Occipital lobe (tissue), 2 donors: ENCODE measurements around the gene DHTKD1. TPM values are rescaled to one million over a fixed set of nuclear protein-coding genes. Genes with fewer than 3 reads are reported as not detected.
"Not testable (repeated sequence)": the region's sequence is repeated elsewhere in the genome, so short reads cannot be mapped to it uniquely, and the experiment has no call there.

Experiments used
- DNase-seq: peaks from one replicate; lab custom pipeline; 2025; lab: John Stamatoyannopoulos, UW
- total RNA-seq: library from RNA; depleted of rRNA; stranded (reverse); fragments of >200 nt; gene quantifications from one replicate; pipeline ENCODE4 v1.2.3, GENCODE V29; 2014

The DHTKD1 gene
- total RNA-seq, 1 donor from 2014 or later = 65.4 TPM

DNA sequence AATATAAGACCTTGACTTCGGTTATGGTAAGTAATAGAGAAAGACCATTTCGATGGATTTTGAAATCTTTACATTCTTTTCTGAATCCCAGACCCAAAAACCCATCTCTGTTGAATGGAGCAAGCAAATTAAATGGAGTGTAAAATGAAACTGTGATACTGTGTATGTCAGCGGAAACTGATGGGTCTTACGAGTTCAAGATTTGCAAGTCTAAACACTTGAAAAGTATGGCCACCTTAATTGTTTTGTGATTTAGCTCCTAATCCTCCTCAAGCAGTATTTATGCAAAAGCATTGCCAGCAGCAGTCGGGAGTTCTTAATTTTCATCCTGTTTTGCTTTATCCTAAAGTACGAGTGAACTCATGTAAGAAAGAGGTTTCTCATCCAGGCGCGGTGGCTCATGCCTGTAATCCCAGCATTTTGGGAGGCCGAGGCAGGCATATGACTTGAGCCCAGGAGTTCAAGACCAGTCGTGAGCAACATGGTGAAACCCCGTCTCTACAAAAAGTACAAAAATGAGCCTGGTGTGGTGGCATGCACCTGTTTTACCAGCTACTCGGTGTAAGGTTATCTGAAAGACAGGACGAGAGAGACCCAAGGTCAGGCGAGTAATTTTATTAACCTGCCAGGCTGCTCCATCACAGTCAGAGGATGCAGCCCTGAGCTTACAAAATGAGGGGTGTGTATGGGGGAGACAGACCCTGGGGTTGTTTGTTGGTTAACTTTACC, 5.8 kb upstream of the DHTKD1 start:
- no peak for DNase-seq

- no peak for DNase-seq
Observed at GRCh38 chr10:12063483-12063818, 5.3 kb upstream of the DHTKD1 start.

- DNase-seq = no peak
Observed at GRCh38 chr10:12067336-12067735, 1.4 kb upstream of the DHTKD1 start.

DNA sequence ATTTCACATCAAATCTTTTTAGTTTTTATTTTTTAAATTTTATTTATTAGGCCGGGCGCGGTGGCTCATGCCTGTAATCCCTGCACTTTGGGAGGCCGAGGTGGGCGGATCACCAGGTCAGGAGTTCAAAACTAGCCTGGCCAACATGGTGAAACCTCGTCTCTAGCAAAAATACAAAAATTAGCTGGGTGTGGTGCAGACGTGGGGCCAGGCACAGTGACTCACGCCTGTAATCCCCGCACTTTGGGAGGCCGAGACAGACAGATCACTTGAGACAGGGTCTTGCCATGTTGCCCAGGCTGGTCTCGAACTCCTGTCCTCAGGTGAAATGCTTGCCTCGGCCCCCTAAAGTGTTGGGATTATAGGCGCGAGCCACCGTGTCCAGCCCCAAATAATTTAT, 2.7 kb downstream of the DHTKD1 start:
- DNase-seq = not testable (repeated sequence)

- no peak for DNase-seq
Observed at GRCh38 chr10:12073526-12073925, 4.8 kb downstream of the DHTKD1 start.

GRCh38 chr10:12077580-12078180, 8.9 kb downstream of the DHTKD1 start:
- no peak for DNase-seq

GRCh38 chr10:12081470-12081869, 12.7 kb downstream of the DHTKD1 start:
- DNase-seq = no peak

DNA sequence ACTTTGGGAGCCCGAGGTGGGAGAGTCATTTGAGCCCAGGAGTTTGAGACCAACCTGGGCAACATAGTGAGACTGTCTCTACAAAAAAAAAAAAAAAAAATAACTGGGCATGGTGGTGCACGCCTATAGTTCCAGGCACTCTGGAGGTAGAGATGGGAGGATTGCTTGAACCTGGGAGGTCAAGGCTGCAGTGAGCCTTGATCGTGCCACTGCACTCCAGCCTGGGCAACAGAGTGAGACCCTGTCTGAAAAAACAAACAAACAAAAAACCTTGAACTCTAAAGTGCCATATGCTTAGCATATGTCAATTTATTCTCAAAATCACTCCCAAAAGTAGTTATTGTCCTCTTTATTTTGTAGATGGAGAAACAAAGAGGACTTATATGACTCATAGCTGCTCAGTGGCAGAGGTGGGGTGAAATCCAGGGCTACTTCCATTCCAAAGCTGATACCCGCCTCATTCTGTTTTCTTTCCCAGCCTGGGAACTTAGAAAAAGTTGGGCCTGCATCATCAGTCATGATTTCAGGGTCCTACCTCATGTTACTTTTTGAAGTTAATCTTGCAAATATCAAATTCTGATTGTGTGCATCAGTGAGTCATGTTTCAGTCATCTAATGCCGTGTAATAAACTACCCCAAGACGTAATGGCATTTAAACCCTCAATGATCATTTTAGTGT, 13.3 kb downstream of the DHTKD1 start:
- DNase-seq = no peak

GRCh38 chr10:12088919-12089318, 20.2 kb downstream of the DHTKD1 start:
- no peak for DNase-seq

GRCh38 chr10:12091421-12091820, 22.7 kb downstream of the DHTKD1 start:
- DNase-seq = no peak

- not testable (repeated sequence) for DNase-seq
Observed at GRCh38 chr10:12097361-12097760, 28.6 kb downstream of the DHTKD1 start.

GRCh38 chr10:12097791-12098190, 29.0 kb downstream of the DHTKD1 start:
- DNase-seq = no peak

GRCh38 chr10:12098966-12099365, 30.2 kb downstream of the DHTKD1 start:
- no peak for DNase-seq

DNA sequence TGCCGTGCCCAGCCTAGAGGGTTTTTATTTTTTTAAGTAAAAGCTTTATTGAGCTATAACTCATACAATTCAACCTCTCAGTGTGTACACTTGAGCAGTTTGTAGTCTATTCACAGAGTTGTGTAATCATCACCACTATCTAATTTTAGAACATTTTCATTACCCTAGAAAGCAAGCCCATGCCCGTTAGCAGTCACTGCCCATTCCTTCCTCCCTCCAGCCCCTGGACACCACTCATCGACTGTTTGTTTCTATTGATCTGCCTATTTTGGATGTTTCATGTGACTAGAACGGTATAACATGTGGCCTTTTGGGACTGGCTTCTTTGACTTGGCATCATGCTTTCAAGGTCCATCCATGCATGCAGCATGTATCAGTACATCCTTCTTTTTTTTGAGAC, 35.0 kb downstream of the DHTKD1 start:
- no peak for DNase-seq

DNA sequence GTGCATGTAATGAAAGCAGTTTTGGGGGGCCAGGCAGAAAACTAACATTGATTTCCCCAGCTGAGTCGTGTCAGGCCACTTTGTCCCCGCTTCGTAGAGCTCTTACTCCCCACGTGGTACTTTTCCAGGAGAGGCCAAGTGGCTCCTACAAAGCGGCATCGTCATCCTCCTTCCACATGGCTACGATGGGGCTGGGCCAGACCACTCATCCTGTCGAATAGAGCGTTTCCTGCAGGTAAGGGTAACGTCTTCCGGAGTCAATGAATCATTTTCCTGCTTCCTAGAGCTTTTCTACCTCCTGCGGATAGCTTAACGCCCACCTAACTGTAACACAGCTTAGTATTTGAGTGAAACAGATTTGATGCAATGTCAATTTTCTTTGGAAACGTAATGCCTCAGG, 39.0 kb downstream of the DHTKD1 start:
- DNase-seq = no peak

- no peak for DNase-seq
Observed at GRCh38 chr10:12109286-12109685, 40.5 kb downstream of the DHTKD1 start.

GRCh38 chr10:12111528-12111927, 42.8 kb downstream of the DHTKD1 start:
- DNase-seq = no peak

- DNase-seq = no peak
Observed at GRCh38 chr10:12113627-12114026, 44.9 kb downstream of the DHTKD1 start.

DNA sequence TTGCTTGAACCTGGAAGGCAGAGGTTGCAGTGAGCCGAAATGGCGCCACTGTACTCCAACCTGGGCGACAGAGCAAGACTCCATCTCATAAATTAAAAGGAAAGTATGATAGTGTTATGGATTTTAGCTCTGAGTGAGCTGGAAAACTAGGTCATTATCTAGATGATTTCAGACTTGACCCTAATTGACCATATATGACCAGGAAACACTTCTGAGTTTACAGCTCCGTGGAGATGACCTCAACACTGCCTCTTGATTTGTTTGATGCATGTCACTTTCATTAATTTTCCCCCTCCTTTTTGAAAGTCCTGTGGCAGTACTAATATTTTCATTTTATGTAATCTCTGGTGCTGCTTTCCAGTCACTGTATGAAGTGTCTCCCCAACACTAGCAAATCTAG, 52.9 kb downstream of the DHTKD1 start:
- no peak for DNase-seq

DNA sequence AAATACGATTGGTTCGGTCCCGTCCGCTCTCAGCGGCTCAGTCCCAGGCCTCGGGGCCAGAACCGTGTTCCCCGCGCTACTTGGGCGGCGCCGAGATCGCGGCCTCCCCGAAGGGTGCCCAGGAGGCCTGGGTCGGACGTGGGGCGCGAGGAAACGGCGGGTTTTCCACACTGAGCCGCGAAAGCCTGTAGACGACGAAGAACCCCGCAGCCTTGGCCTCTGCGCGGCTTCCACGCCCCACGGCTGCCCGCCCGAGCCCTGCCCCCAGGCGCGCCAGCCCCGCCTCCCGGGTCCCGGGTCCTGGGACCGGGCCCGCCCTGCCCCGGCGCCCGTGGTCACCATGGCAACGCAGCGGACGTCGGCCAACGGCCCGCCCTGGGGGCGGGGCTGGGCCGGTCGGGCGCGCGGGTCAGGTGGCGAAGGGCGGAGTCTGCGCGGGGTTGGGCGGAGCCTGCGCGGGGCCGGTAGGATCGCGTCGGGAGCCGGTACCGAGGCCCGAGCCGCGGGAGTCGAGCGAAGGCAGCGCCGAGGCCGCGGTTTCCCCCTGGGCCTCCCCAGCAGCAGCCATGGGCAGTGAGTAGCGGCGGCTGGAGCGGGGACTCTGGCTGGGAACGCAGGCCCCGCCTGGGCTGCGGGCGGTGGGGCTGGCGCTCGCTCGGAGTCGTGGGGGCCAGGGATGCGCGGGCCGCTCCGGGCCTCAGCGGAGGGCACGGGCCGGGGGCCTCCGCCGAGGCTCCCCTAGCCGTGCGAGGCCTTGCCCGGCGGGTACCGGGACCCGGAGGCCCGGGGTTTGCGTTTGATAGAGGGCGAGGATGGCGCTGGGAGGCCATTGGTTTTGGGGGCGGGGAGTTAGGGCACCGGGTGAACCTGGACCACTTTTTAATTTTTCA, 60.7 kb downstream of the DHTKD1 start, which contains the start of gene SEC61A2:
Gene SEC61A2, plus strand, starts transcription at position 456 of the 890 bp plus-strand sequence. Its CDS starts 111 bp downstream, at position 567.
- DNase-seq = peak; percentile 91

GRCh38 chr10:12130237-12130872, 61.6 kb downstream of the DHTKD1 start:
- peak; percentile 11 for DNase-seq
